ENCODE measurements around the gene EYA4. TPM values are rescaled to one million over a fixed set of nuclear protein-coding genes. Genes with fewer than 3 reads are reported as not detected.
A peak's percentile ranks its signal among the peaks of the same experiment; 100 is the strongest.
"Not testable (repeated sequence)": the region's sequence is repeated elsewhere in the genome, so short reads cannot be mapped to it uniquely, and the experiment has no call there.

Gene EYA4
- total RNA-seq, 2 experiments from 2014 or later, result not detected

GRCh38 chr6:133554121-133554520, 313.0 kb downstream of the EYA4 start:
- H3K27me3 Mint-ChIP-seq (ENCODE audit: low read depth); H3K27ac Mint-ChIP-seq; H3K36me3 Mint-ChIP-seq (ENCODE audit: low read depth); POLR2A ChIA-PET; H3K4me1 Mint-ChIP-seq (ENCODE audit: low read depth); ATAC-seq; CTCF ChIA-PET; H3K4me3 Mint-ChIP-seq; H3K9me3 Mint-ChIP-seq (ENCODE audit: insufficient read depth); DNase-seq: not testable (repeated sequence)

GRCh38 chr6:133555685-133556084, 314.5 kb downstream of the EYA4 start:
- CTCF ChIA-PET, result no interaction called here
- DNase-seq (no peak), ATAC-seq (no peak)
- Mint-ChIP-seq H3K4me3 (no peak overlapping the region), H3K27me3 (ENCODE audit: low read depth) (no peaks in the 10 kb centered on the region), H3K27ac (no peak overlapping the region), H3K9me3 (ENCODE audit: insufficient read depth) (no peaks in the 10 kb centered on the region), H3K36me3 (ENCODE audit: low read depth) (no peaks in the 10 kb centered on the region), H3K4me1 (ENCODE audit: low read depth) (no peaks in the 10 kb centered on the region)
- POLR2A ChIA-PET, result no interaction called here

- H3K27ac Mint-ChIP-seq, result no peak overlapping the region
- DNase-seq (no peak), ATAC-seq (no peak)
- POLR2A ChIA-PET, result no interaction called here
- H3K4me3 Mint-ChIP-seq, result no peak overlapping the region
- H3K9me3 Mint-ChIP-seq (ENCODE audit: insufficient read depth), result no peaks in the 10 kb centered on the region
- CTCF ChIA-PET, result no interaction called here
- no peaks in the 10 kb centered on the region for H3K27me3 Mint-ChIP-seq (ENCODE audit: low read depth)
- no peaks in the 10 kb centered on the region for H3K4me1 Mint-ChIP-seq (ENCODE audit: low read depth)
- no peaks in the 10 kb centered on the region for H3K36me3 Mint-ChIP-seq (ENCODE audit: low read depth)
Measured at GRCh38 chr6:133559926-133560325, 318.8 kb downstream of the EYA4 start.

- peaks cover 4% of the 10 kb centered on the region for H3K4me1 Mint-ChIP-seq (ENCODE audit: low read depth)
- H3K9me3 Mint-ChIP-seq (ENCODE audit: insufficient read depth), result no peaks in the 10 kb centered on the region
- no peak overlapping the region for H3K27ac Mint-ChIP-seq
- CTCF ChIA-PET, result no interaction called here
- H3K27me3 Mint-ChIP-seq (ENCODE audit: low read depth), result peaks cover 17% of the 10 kb centered on the region
- no peak overlapping the region for H3K4me3 Mint-ChIP-seq
- DNase-seq (no peak), ATAC-seq (no peak)
- POLR2A ChIA-PET, result no interaction called here
- H3K36me3 Mint-ChIP-seq (ENCODE audit: low read depth), result no peaks in the 10 kb centered on the region
Measured at GRCh38 chr6:133567636-133568035, 326.5 kb downstream of the EYA4 start.

GRCh38 chr6:133568970-133569889, 328.1 kb downstream of the EYA4 start:
- H3K4me3 Mint-ChIP-seq, result no peak overlapping the region
- H3K27me3 Mint-ChIP-seq (ENCODE audit: low read depth), result peaks cover 17% of the 10 kb centered on the region
- peak; percentile 65 for ATAC-seq
- ChIA-PET CTCF (interaction anchor here (0.9 to 2.0 kb wide), 4 partner anchors 9 to 348 kb away, joined by 3 to 10 read pairs (median 3); no protein-coding TSS in a partner anchor), POLR2A (no interaction called here)
- H3K4me1 Mint-ChIP-seq (ENCODE audit: low read depth), result peaks cover 4% of the 10 kb centered on the region
- no peaks in the 10 kb centered on the region for H3K36me3 Mint-ChIP-seq (ENCODE audit: low read depth)
- H3K27ac Mint-ChIP-seq, result no peak overlapping the region
- DNase-seq, result peak; percentile 26
- H3K9me3 Mint-ChIP-seq (ENCODE audit: insufficient read depth), result no peaks in the 10 kb centered on the region

GRCh38 chr6:133571681-133572080, 330.5 kb downstream of the EYA4 start:
- H3K4me3 Mint-ChIP-seq, result no peak overlapping the region
- DNase-seq, result no peak
- ChIA-PET CTCF (no interaction called here), POLR2A (no interaction called here)
- ATAC-seq, result no peak
- no peak overlapping the region for H3K27ac Mint-ChIP-seq
- no peaks in the 10 kb centered on the region for H3K36me3 Mint-ChIP-seq (ENCODE audit: low read depth)
- H3K4me1 Mint-ChIP-seq (ENCODE audit: low read depth), result peaks cover 4% of the 10 kb centered on the region
- peaks cover 13% of the 10 kb centered on the region for H3K27me3 Mint-ChIP-seq (ENCODE audit: low read depth)
- no peaks in the 10 kb centered on the region for H3K9me3 Mint-ChIP-seq (ENCODE audit: insufficient read depth)

- H3K36me3 Mint-ChIP-seq (ENCODE audit: low read depth), result no peaks in the 10 kb centered on the region
- ATAC-seq (no peak), DNase-seq (no peak)
- ChIA-PET CTCF (interaction anchor here (0.7 kb wide), 1 partner anchor 8 kb away, joined by 3 read pairs; no protein-coding TSS in a partner anchor), POLR2A (no interaction called here)
- no peak overlapping the region for H3K27ac Mint-ChIP-seq
- no peaks in the 10 kb centered on the region for H3K27me3 Mint-ChIP-seq (ENCODE audit: low read depth)
- no peak overlapping the region for H3K4me3 Mint-ChIP-seq
- H3K9me3 Mint-ChIP-seq (ENCODE audit: insufficient read depth), result no peaks in the 10 kb centered on the region
- no peaks in the 10 kb centered on the region for H3K4me1 Mint-ChIP-seq (ENCODE audit: low read depth)
Measured at GRCh38 chr6:133577851-133578250, 336.7 kb downstream of the EYA4 start.

Measured in activated CD8-positive, alpha-beta T cell treated with anti-CD3 and anti-CD28 coated beads, Interleukin-2, amount 10 ng/mL, durations not matched to agents 7 days and 5 days (primary cell).